Endothelial cell of umbilical vein (primary cell): ENCODE results near the gene PARVA. TPM values are rescaled to one million over a fixed set of nuclear protein-coding genes. Genes with fewer than 3 reads are reported as not detected.

Experiments used
- BruUV-seq: library from RNA; stranded (reverse); fragments of 400-500 nt; replicated peaks from 2 replicates; lab custom pipeline; 2021; lab: Mats Ljungman, UMichigan
- CTCF ChIA-PET: fragments of 300-600, 350-600 bp; sonication (Branson Sonifier 250); formaldehyde crosslinking; loops from one replicate; lab custom pipeline; 2021; ENCODE audit warnings: antibody characterized with exemption, inconsistent platforms; lab: Charles Lee
- POLR2A ChIA-PET: fragments of 300-600, 350-600 bp; sonication (Branson Sonifier 250); formaldehyde crosslinking; loops from one replicate; lab custom pipeline; 2021; ENCODE audit warnings: antibody characterized with exemption, inconsistent platforms; lab: Charles Lee
- DNase-seq: peaks from one replicate; pipeline ENCODE4 v3.0.0-alpha.2; 2011; ENCODE audit warnings: low read depth, low spot score
- FAIRE-seq: peaks from 2 replicates; lab custom pipeline; 2011; peaks lifted over from hg19 to GRCh38; lab: Jason Lieb, UNC
- H2AFZ ChIP-seq: 2 replicates; pipeline ENCODE4 v1.6.0; 2012; ENCODE audit warnings: low read depth, low read length, control low read depth, inconsistent platforms
- H3K27ac ChIP-seq: 2 replicates; pipeline ENCODE4 v1.5.1; 2011; ENCODE audit warnings: low read depth, mild to moderate bottlenecking, control low read depth, low read length, moderate library complexity; ENCODE audit not compliant: insufficient read depth
- H3K27me3 ChIP-seq, 2 experiments: 2 replicates each; pipeline versions ENCODE4 v1.6.0 to v1.6.1; 2011; ENCODE audit warnings: low read length in 2 of 2, mixed read lengths in 1 of 2; ENCODE audit not compliant: control insufficient read depth in 2 of 2, insufficient read depth in 2 of 2
- H3K36me3 ChIP-seq, 2 experiments: 2 replicates in 1 of 2; 3 replicates in 1 of 2; pipeline ENCODE4 v1.5.1; 2011; ENCODE audit warnings: low read length in 2 of 2, mild to moderate bottlenecking in 1 of 2, moderate library complexity in 1 of 2; ENCODE audit not compliant: control insufficient read depth in 2 of 2, insufficient read depth in 2 of 2; ENCODE audit errors: extremely low read depth in 1 of 2
- H3K4me1 ChIP-seq: 3 replicates; pipeline ENCODE4 v1.5.1; 2011; ENCODE audit warnings: mild to moderate bottlenecking, low read length; ENCODE audit not compliant: control insufficient read depth, insufficient read depth; ENCODE audit errors: extremely low read depth
- H3K4me2 ChIP-seq: 2 replicates; pipeline ENCODE4 v1.6.1; 2011; ENCODE audit warnings: low read length, control low read depth, mixed read lengths; ENCODE audit not compliant: insufficient read depth
- H3K4me3 ChIP-seq, 3 experiments: fragments of 200-600 bp in 1 of 3; sonication (generic), shearing (Covaris generic) in 1 of 3; replicated peaks in 1 of 3; 2 replicates each; pipeline ENCODE4 v1.5.1; 2011 to 2016; ENCODE audit warnings: control low read depth in 3 of 3, low read length in 3 of 3, mild to moderate bottlenecking in 2 of 3, inconsistent platforms in 1 of 3, low read depth in 1 of 3, moderate library complexity in 1 of 3; ENCODE audit not compliant: insufficient read depth in 1 of 3
- H3K79me2 ChIP-seq: 2 replicates; pipeline ENCODE4 v1.6.0; 2012; ENCODE audit warnings: low read length, inconsistent platforms; ENCODE audit not compliant: control insufficient read depth, insufficient read depth
- H3K9ac ChIP-seq: replicated peaks from 2 replicates; pipeline ENCODE3; 2011; ENCODE audit warnings: low read length, control low read depth; ENCODE audit not compliant: insufficient read depth; ENCODE audit errors: extremely low read depth
- H3K9me1 ChIP-seq: replicated peaks from 3 replicates; pipeline ENCODE4 v1.6.0; 2011; ENCODE audit warnings: mild to moderate bottlenecking, low read length; ENCODE audit not compliant: control insufficient read depth, insufficient read depth; ENCODE audit errors: extremely low read depth
- H3K9me3 ChIP-seq: replicated peaks from 2 replicates; pipeline ENCODE4 v1.5.1; 2012; ENCODE audit warnings: low read length, inconsistent platforms; ENCODE audit not compliant: control insufficient read depth, insufficient read depth
- H4K20me1 ChIP-seq: replicated peaks from 2 replicates; pipeline ENCODE3; 2011; ENCODE audit warnings: mild to moderate bottlenecking, low read length; ENCODE audit not compliant: control insufficient read depth, insufficient read depth; ENCODE audit errors: extremely low read depth
- CTCF ChIP-seq, 2 donors: IDR thresholded peaks; 1 replicate in 1 of 2; 2 replicates in 1 of 2; pipeline ENCODE4 v1.5.1; 2011; ENCODE audit warnings: low read length in 2 of 2, mild to moderate bottlenecking in 2 of 2, moderate library complexity in 2 of 2, control low read depth in 1 of 2, inconsistent platforms in 1 of 2, low read depth in 1 of 2; ENCODE audit not compliant: insufficient read depth in 1 of 2; ENCODE audit errors: extremely low read depth in 1 of 2
- EZH2 ChIP-seq: IDR thresholded peaks from 2 replicates; pipeline ENCODE4 v1.6.1; 2012; ENCODE audit warnings: borderline replicate concordance, low read depth, mild to moderate bottlenecking, moderate library complexity, low read length, inconsistent platforms; ENCODE audit not compliant: severe bottlenecking
- FOS ChIP-seq: IDR thresholded peaks from 2 replicates; pipeline ENCODE4 v1.6.1; 2011; ENCODE audit warnings: mild to moderate bottlenecking, low read length, moderate library complexity, borderline replicate concordance; ENCODE audit not compliant: insufficient read depth
- GATA2 ChIP-seq: IDR thresholded peaks from 2 replicates; pipeline ENCODE4 v1.7.0; 2011; ENCODE audit warnings: low read depth, mild to moderate bottlenecking, moderate library complexity, mixed read lengths, low read length; ENCODE audit not compliant: insufficient read length, insufficient read depth
- JUN ChIP-seq: IDR thresholded peaks from 2 replicates; pipeline ENCODE4 v1.6.1; 2011; ENCODE audit warnings: borderline replicate concordance, low read depth; ENCODE audit not compliant: insufficient read length, insufficient read depth
- MYC ChIP-seq: IDR thresholded peaks from one replicate; pipeline ENCODE4 v1.6.1; 2011; ENCODE audit warnings: mild to moderate bottlenecking, low read depth, low read length
- POLR2A ChIP-seq: IDR thresholded peaks from 2 replicates; pipeline ENCODE4 v1.6.1; 2012; ENCODE audit warnings: low read depth, mild to moderate bottlenecking, control low read depth, low read length
- POLR2AphosphoS5 ChIP-seq: IDR thresholded peaks from 2 replicates; pipeline ENCODE4 v1.6.1; 2012; ENCODE audit warnings: low read depth, mild to moderate bottlenecking, control low read depth, low read length, moderate library complexity; ENCODE audit not compliant: insufficient read depth
- dilution Hi-C: fragments of 300-500 bp; cut with MboI; formaldehyde crosslinking; loops from one replicate; pipeline ENCODE4 v1.15.0; 2019; ENCODE audit warnings: low sequenced_read_pairs; ENCODE audit not compliant: extremely low pct_ligation_motif_present
- intact Hi-C: fragments of 100-400 bp; cut with micrococcal nuclease; formaldehyde crosslinking; loops from one replicate; pipeline ENCODE4 v1.10.0; 2022
- polyA plus RNA-seq, 4 experiments: library from polyadenylated mRNA; depleted of rRNA in 3 of 4; stranded (reverse) in 3 of 4; unstranded in 1 of 4; fragments of >200 nt; gene quantifications; 2 replicates each; pipeline versions ENCODE4 v1.2.1 to v1.2.3, GENCODE V29; 2011 to 2012; ENCODE audit warnings: missing spikeins in 1 of 4
- total RNA-seq: library from RNA; stranded (reverse); gene quantifications from 2 replicates; pipeline ENCODE4 v1.2.3, GENCODE V29; 2021
- TF ChIP-seq, protein P1 (sequence below): IDR thresholded peaks from 2 replicates; pipeline ENCODE4 v1.6.1; 2011; ENCODE audit not compliant: insufficient read depth, insufficient read length

PARVA gene
- total and polyA plus RNA-seq, 2 donors (not counting 3 experiments of a cell fraction or from before 2014, with no cell fraction given) = 40.6 to 104 TPM

GRCh38 chr11:12464303-12464702 lies 86.9 kb downstream of the PARVA start:
- Histone ChIP-seq H2AFZ (no peak overlapping the region), H3K79me2 (peaks cover 46% of the 10 kb centered on the region), H3K36me3 (no peaks in the 10 kb centered on the region), H3K27ac (no peak overlapping the region), H3K4me2 (no peak overlapping the region), H3K9me3 (no peaks in the 10 kb centered on the region), H3K4me1 (peaks cover 11% of the 10 kb centered on the region), H3K4me3 (no peak overlapping the region), H3K27me3 (no peaks in the 10 kb centered on the region), H4K20me1 (peaks cover 5% of the 10 kb centered on the region), H3K9me1 (no peaks in the 10 kb centered on the region), H3K9ac (no peak overlapping the region)
- DNase-seq = no peak
- BruUV-seq = no TSS peak
- no peak for FAIRE-seq
- dilution Hi-C loops = no loop called here
- CTCF ChIA-PET = interaction anchor here (1.4 kb wide), 1 partner anchor 10 kb away, joined by 4 read pairs; no protein-coding TSS in a partner anchor
- intact Hi-C loops = no loop called here
- POLR2A ChIA-PET = no interaction called here
- TF ChIP-seq, protein P1, sequence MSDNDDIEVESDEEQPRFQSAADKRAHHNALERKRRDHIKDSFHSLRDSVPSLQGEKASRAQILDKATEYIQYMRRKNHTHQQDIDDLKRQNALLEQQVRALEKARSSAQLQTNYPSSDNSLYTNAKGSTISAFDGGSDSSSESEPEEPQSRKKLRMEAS = no peak
- no peak for TF ChIP-seq MYC
- no peak for TF ChIP-seq EZH2
- TF ChIP-seq CTCF (IDR thresholded peaks at IDR 0.05; ENCODE audit: extremely low read depth in 1 of 2, insufficient read depth in 1 of 2, low read depth in 1 of 2, low read length in 2 of 2) = no peak
- no peak for TF ChIP-seq GATA2
- no peak for TF ChIP-seq POLR2AphosphoS5
- TF ChIP-seq JUN = no peak
- TF ChIP-seq POLR2A = no peak
- no peak for TF ChIP-seq FOS
